Liver (tissue), 9 donors: Measurements from ENCODE around the gene COPZ1. TPM values are rescaled to one million over a fixed set of nuclear protein-coding genes. Genes with fewer than 3 reads are reported as not detected.

Experiments used
- DNase-seq: peaks from one replicate; pipeline ENCODE4 v3.0.0-alpha.2; 2017; ENCODE audit warnings: low spot score
- H3K27ac ChIP-seq, 2 donors: one replicate each; pipeline ENCODE4 v1.7.0; 2013; ENCODE audit warnings: inconsistent platforms in 2 of 2, low read length in 2 of 2, control low read depth in 1 of 2, low read depth in 1 of 2, mild to moderate bottlenecking in 1 of 2
- H3K27me3 ChIP-seq, 4 donors: one replicate each; pipeline versions ENCODE4 v1.6.1 to v1.7.0; 2013; ENCODE audit warnings: low read length in 3 of 4, inconsistent platforms in 1 of 4, mild to moderate bottlenecking in 1 of 4, moderate library complexity in 1 of 4; ENCODE audit not compliant: control insufficient read depth in 4 of 4, insufficient read depth in 4 of 4
- H3K36me3 ChIP-seq, 4 donors: one replicate each; pipeline versions ENCODE4 v1.6.1 to v1.7.0; 2013; ENCODE audit warnings: low read length in 3 of 4, mild to moderate bottlenecking in 3 of 4, low read depth in 1 of 4, moderate library complexity in 1 of 4; ENCODE audit not compliant: control insufficient read depth in 4 of 4, insufficient read depth in 3 of 4
- H3K4me1 ChIP-seq, 4 donors: one replicate each; pipeline versions ENCODE4 v1.6.1 to v1.7.0; 2013; ENCODE audit warnings: low read length in 3 of 4, mild to moderate bottlenecking in 3 of 4, moderate library complexity in 1 of 4; ENCODE audit not compliant: control insufficient read depth in 4 of 4, insufficient read depth in 4 of 4
- H3K4me3 ChIP-seq, 3 donors: one replicate each; pipeline versions ENCODE4 v1.6.1 to v1.7.0; 2013; ENCODE audit warnings: low read length in 3 of 3, control low read depth in 1 of 3, low read depth in 1 of 3, mild to moderate bottlenecking in 1 of 3
- H3K9ac ChIP-seq, 2 donors: one replicate each; pipeline ENCODE4 v1.7.0; 2013; ENCODE audit warnings: low read length in 2 of 2, mild to moderate bottlenecking in 2 of 2, moderate library complexity in 2 of 2, control low read depth in 1 of 2, low read depth in 1 of 2
- H3K9me3 ChIP-seq, 4 donors: one replicate each; pipeline versions ENCODE4 v1.6.1 to v1.7.0; 2013; ENCODE audit warnings: low read length in 3 of 4; ENCODE audit not compliant: control insufficient read depth in 4 of 4
- EGR1 ChIP-seq, 2 donors: IDR thresholded peaks; 2 replicates each; pipeline ENCODE4 v1.6.1; 2016 to 2018; ENCODE audit warnings: antibody characterized with exemption in 2 of 2, low read depth in 2 of 2
- FOXA1 ChIP-seq: IDR thresholded peaks from 2 replicates; pipeline ENCODE4 v1.6.1; 2016; ENCODE audit warnings: antibody characterized with exemption
- FOXA2 ChIP-seq: IDR thresholded peaks from 2 replicates; pipeline ENCODE4 v1.6.1; 2016; ENCODE audit warnings: antibody characterized with exemption
- GABPA ChIP-seq, 2 donors: IDR thresholded peaks in 1 of 2; conservative IDR thresholded peaks in 1 of 2; 2 replicates each; pipeline ENCODE4 v1.6.1; 2016; ENCODE audit warnings: antibody characterized with exemption in 2 of 2, mild to moderate bottlenecking in 1 of 2, moderate library complexity in 1 of 2
- HNF4A ChIP-seq, 2 donors: conservative IDR thresholded peaks; 2 replicates each; pipeline ENCODE4 v1.6.1; 2016; ENCODE audit warnings: antibody characterized with exemption in 2 of 2, mild to moderate bottlenecking in 2 of 2
- HNF4G ChIP-seq: IDR thresholded peaks from 2 replicates; pipeline ENCODE4 v1.6.1; 2016; ENCODE audit warnings: antibody characterized with exemption
- NR2F2 ChIP-seq: IDR thresholded peaks from 2 replicates; pipeline ENCODE4 v1.6.1; 2016; ENCODE audit warnings: antibody characterized with exemption
- RAD21 ChIP-seq, 2 donors: IDR thresholded peaks; 2 replicates each; pipeline ENCODE4 v1.6.1; 2016; ENCODE audit warnings: antibody characterized with exemption in 2 of 2, mild to moderate bottlenecking in 2 of 2
- RXRA ChIP-seq, 2 donors: IDR thresholded peaks; 2 replicates each; pipeline ENCODE4 v1.6.1; 2017 to 2018; ENCODE audit warnings: antibody characterized with exemption in 2 of 2, mild to moderate bottlenecking in 1 of 2
- SP1 ChIP-seq: IDR thresholded peaks from 2 replicates; pipeline ENCODE4 v1.6.1; 2018; ENCODE audit warnings: antibody characterized with exemption, mild to moderate bottlenecking
- TAF1 ChIP-seq: conservative IDR thresholded peaks from 2 replicates; pipeline ENCODE4 v1.6.1; 2016; ENCODE audit warnings: antibody characterized with exemption, mild to moderate bottlenecking
- YY1 ChIP-seq: IDR thresholded peaks from 2 replicates; pipeline ENCODE4 v1.6.1; 2016; ENCODE audit warnings: antibody characterized with exemption, mild to moderate bottlenecking
- WGBS: extraction: QIAGEN DNeasy Blood & Tissue Kit; methylation state at CpG from one replicate; pipeline ENCODE4 v1.1.7; 2013; 5-methylcytosine and 5-hydroxymethylcytosine counted together
- polyA plus RNA-seq, 2 donors: library from polyadenylated mRNA; stranded (reverse) in 1 of 2; unstranded in 1 of 2; fragments of 200-250 nt in 1 of 2; fragments of >200 nt in 1 of 2; fragmentation: Nextera tagmentation in 1 of 2; extraction: Ambion mirVana in 1 of 2; gene quantifications; one replicate each; pipeline versions ENCODE4 v1.2.1 to v1.2.3, GENCODE V29; 2013 to 2015
- total RNA-seq, 2 donors: library from RNA; depleted of rRNA; stranded (reverse); fragments of >200 nt; gene quantifications; one replicate each; pipeline ENCODE4 v1.2.3, GENCODE V29; 2014
- TF ChIP-seq, protein P1 (sequence below): IDR thresholded peaks from 2 replicates; pipeline ENCODE4 v1.6.1; 2016; ENCODE audit warnings: antibody characterized with exemption, mild to moderate bottlenecking
- TF ChIP-seq, protein P2 (sequence below): IDR thresholded peaks from 2 replicates; pipeline ENCODE4 v1.6.1; 2016; ENCODE audit warnings: antibody characterized with exemption
- TF ChIP-seq, protein P3 (sequence below): IDR thresholded peaks from 2 replicates; pipeline ENCODE4 v1.6.1; 2016; ENCODE audit warnings: antibody characterized with exemption
- TF ChIP-seq, protein P4 (sequence below): fragments of 150-350 bp; IDR thresholded peaks from 2 replicates; pipeline ENCODE4 v1.5.1; 2017; ENCODE audit warnings: improper control_type of control experiment, low read depth, low read length; ENCODE audit not compliant: missing input control
- TF ChIP-seq, protein P5 (sequence below): IDR thresholded peaks from 2 replicates; pipeline ENCODE4 v1.6.1; 2016; ENCODE audit warnings: antibody characterized with exemption
- donor health status: healthy.
- donor health status: healthy.
- donor health status: healthy.
- donor health status: healthy.
- donor health status: healthy.

The COPZ1 gene, protein sequence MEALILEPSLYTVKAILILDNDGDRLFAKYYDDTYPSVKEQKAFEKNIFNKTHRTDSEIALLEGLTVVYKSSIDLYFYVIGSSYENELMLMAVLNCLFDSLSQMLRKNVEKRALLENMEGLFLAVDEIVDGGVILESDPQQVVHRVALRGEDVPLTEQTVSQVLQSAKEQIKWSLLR
- total RNA-seq (10 to 100 TPM; 54.6 to 87.7 TPM), polyA plus RNA-seq (10 to 100 TPM; 71.9 to 92.6 TPM)

DNA sequence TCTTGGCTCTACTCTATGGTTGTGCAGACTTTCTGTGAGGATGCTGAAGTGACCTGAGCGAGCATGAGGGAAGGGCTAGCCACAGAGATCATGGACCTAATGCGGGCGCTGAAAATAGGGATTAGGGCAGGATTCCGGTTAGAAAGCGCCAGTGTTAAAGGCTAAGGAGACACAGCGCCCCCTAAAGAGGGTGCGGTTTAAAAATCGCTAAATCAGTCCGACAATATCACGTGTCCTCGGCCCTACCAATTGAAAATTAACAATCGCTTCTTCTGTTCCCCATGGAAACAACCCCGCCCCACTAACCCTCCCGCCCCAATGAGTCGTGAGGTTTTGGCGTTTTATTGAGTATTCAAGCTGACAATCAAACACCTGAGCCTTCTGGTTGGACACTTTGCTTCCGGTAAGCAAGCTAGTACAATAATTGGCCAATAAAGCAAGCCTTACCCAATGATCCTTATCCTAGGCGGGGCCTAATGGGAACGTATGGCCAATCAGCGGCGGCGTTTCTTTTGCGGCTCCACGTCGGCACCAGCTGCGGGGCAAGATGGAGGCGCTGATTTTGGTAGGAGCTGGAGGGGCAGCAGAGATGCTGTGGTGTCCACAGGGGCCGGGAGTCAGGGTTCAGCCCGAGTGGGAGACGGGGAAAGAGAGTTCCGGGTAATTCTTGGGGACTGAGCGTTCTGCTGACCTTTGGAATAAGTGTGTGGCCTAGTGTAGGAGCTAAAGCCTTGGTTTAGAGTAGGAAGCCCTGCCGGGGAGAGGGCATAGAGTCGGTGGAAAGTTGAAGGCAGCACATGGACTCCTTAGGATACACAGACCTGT lies at the start of gene COPZ1:
TSS of gene COPZ1 (plus strand) at position 515 of the 825 bp plus-strand sequence. CDS start at position 548, 33 bp downstream.
- peak within 1 kb of the TSS; percentile 81 to 90 for H3K27ac ChIP-seq
- 1% methylated on average over 34 of the region's 34 CpGs for WGBS

More for the DNA sequence above, at the start of gene COPZ1:
- Histone ChIP-seq H3K4me1 (peaks cover 2 to 21% (median 14%) of the 10 kb centered on the region in 4 donors), H3K36me3 (no peaks in the 10 kb centered on the region), H3K4me3 (peak within 1 kb of the TSS; percentile 64 to 99 (median 98)), H3K9ac (peak within 1 kb of the TSS; percentile 95 to 97), H3K27me3 (no peaks in the 10 kb centered on the region), H3K9me3 (no peaks in the 10 kb centered on the region)
- DNase-seq = peak; percentile 94
- TF ChIP-seq RAD21 (IDR thresholded peaks at IDR 0.05) = peak; percentile 76 to 78
- TF ChIP-seq SP1 = peak; percentile 89
- TF ChIP-seq GABPA (IDR thresholded peaks at IDR 0.05 in 1 of 2, conservative IDR thresholded peaks at IDR 0.05 in 1 of 2) = peak in 1 of 2 donors; percentile 52
- TF ChIP-seq HNF4G = no peak
- TF ChIP-seq, protein P1, sequence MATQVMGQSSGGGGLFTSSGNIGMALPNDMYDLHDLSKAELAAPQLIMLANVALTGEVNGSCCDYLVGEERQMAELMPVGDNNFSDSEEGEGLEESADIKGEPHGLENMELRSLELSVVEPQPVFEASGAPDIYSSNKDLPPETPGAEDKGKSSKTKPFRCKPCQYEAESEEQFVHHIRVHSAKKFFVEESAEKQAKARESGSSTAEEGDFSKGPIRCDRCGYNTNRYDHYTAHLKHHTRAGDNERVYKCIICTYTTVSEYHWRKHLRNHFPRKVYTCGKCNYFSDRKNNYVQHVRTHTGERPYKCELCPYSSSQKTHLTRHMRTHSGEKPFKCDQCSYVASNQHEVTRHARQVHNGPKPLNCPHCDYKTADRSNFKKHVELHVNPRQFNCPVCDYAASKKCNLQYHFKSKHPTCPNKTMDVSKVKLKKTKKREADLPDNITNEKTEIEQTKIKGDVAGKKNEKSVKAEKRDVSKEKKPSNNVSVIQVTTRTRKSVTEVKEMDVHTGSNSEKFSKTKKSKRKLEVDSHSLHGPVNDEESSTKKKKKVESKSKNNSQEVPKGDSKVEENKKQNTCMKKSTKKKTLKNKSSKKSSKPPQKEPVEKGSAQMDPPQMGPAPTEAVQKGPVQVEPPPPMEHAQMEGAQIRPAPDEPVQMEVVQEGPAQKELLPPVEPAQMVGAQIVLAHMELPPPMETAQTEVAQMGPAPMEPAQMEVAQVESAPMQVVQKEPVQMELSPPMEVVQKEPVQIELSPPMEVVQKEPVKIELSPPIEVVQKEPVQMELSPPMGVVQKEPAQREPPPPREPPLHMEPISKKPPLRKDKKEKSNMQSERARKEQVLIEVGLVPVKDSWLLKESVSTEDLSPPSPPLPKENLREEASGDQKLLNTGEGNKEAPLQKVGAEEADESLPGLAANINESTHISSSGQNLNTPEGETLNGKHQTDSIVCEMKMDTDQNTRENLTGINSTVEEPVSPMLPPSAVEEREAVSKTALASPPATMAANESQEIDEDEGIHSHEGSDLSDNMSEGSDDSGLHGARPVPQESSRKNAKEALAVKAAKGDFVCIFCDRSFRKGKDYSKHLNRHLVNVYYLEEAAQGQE = peak; percentile 60
- peak; percentile 98 for TF ChIP-seq YY1
- TF ChIP-seq, protein P2, sequence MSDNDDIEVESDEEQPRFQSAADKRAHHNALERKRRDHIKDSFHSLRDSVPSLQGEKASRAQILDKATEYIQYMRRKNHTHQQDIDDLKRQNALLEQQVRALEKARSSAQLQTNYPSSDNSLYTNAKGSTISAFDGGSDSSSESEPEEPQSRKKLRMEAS = peak; percentile 38
- TF ChIP-seq, protein P3, sequence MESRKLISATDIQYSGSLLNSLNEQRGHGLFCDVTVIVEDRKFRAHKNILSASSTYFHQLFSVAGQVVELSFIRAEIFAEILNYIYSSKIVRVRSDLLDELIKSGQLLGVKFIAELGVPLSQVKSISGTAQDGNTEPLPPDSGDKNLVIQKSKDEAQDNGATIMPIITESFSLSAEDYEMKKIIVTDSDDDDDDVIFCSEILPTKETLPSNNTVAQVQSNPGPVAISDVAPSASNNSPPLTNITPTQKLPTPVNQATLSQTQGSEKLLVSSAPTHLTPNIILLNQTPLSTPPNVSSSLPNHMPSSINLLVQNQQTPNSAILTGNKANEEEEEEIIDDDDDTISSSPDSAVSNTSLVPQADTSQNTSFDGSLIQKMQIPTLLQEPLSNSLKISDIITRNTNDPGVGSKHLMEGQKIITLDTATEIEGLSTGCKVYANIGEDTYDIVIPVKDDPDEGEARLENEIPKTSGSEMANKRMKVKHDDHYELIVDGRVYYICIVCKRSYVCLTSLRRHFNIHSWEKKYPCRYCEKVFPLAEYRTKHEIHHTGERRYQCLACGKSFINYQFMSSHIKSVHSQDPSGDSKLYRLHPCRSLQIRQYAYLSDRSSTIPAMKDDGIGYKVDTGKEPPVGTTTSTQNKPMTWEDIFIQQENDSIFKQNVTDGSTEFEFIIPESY = no peak
- peak in 1 of 2 donors; percentile 12 for TF ChIP-seq RXRA (IDR thresholded peaks at IDR 0.05)
- TF ChIP-seq TAF1 = peak; percentile 4
- no peak for TF ChIP-seq FOXA1
- peak in 1 of 2 donors; percentile 27 for TF ChIP-seq HNF4A (conservative IDR thresholded peaks at IDR 0.05)
- TF ChIP-seq, protein P4, sequence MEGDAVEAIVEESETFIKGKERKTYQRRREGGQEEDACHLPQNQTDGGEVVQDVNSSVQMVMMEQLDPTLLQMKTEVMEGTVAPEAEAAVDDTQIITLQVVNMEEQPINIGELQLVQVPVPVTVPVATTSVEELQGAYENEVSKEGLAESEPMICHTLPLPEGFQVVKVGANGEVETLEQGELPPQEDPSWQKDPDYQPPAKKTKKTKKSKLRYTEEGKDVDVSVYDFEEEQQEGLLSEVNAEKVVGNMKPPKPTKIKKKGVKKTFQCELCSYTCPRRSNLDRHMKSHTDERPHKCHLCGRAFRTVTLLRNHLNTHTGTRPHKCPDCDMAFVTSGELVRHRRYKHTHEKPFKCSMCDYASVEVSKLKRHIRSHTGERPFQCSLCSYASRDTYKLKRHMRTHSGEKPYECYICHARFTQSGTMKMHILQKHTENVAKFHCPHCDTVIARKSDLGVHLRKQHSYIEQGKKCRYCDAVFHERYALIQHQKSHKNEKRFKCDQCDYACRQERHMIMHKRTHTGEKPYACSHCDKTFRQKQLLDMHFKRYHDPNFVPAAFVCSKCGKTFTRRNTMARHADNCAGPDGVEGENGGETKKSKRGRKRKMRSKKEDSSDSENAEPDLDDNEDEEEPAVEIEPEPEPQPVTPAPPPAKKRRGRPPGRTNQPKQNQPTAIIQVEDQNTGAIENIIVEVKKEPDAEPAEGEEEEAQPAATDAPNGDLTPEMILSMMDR = peak; percentile 75
- TF ChIP-seq, protein P5, sequence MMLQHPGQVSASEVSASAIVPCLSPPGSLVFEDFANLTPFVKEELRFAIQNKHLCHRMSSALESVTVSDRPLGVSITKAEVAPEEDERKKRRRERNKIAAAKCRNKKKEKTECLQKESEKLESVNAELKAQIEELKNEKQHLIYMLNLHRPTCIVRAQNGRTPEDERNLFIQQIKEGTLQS = no peak
- TF ChIP-seq NR2F2 = peak; percentile 43
- TF ChIP-seq FOXA2 = no peak
- peak in 1 of 2 donors; percentile 19 for TF ChIP-seq EGR1 (IDR thresholded peaks at IDR 0.05; ENCODE audit: low read depth in 2 of 2)
